Measurements from ENCODE around the gene PPP1R18. TPM values are rescaled to one million over a fixed set of nuclear protein-coding genes. Genes with fewer than 3 reads are reported as not detected.
"Not testable (repeated sequence)": the region's sequence is repeated elsewhere in the genome, so short reads cannot be mapped to it uniquely, and the experiment has no call there.

Gene PPP1R18, protein sequence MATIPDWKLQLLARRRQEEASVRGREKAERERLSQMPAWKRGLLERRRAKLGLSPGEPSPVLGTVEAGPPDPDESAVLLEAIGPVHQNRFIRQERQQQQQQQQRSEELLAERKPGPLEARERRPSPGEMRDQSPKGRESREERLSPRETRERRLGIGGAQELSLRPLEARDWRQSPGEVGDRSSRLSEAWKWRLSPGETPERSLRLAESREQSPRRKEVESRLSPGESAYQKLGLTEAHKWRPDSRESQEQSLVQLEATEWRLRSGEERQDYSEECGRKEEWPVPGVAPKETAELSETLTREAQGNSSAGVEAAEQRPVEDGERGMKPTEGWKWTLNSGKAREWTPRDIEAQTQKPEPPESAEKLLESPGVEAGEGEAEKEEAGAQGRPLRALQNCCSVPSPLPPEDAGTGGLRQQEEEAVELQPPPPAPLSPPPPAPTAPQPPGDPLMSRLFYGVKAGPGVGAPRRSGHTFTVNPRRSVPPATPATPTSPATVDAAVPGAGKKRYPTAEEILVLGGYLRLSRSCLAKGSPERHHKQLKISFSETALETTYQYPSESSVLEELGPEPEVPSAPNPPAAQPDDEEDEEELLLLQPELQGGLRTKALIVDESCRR
- 86.0 and 109 TPM in 2 replicates for total RNA-seq (2014; rRNA removed; shearing (Covaris generic))
- polyA plus RNA-seq (2015; cell fraction: cytosol; rRNA removed): 102 and 120 TPM in 2 replicates
- 223 and 244 TPM in 2 replicates for polyA plus RNA-seq (2015; cell fraction: nucleus; rRNA removed)

DNA sequence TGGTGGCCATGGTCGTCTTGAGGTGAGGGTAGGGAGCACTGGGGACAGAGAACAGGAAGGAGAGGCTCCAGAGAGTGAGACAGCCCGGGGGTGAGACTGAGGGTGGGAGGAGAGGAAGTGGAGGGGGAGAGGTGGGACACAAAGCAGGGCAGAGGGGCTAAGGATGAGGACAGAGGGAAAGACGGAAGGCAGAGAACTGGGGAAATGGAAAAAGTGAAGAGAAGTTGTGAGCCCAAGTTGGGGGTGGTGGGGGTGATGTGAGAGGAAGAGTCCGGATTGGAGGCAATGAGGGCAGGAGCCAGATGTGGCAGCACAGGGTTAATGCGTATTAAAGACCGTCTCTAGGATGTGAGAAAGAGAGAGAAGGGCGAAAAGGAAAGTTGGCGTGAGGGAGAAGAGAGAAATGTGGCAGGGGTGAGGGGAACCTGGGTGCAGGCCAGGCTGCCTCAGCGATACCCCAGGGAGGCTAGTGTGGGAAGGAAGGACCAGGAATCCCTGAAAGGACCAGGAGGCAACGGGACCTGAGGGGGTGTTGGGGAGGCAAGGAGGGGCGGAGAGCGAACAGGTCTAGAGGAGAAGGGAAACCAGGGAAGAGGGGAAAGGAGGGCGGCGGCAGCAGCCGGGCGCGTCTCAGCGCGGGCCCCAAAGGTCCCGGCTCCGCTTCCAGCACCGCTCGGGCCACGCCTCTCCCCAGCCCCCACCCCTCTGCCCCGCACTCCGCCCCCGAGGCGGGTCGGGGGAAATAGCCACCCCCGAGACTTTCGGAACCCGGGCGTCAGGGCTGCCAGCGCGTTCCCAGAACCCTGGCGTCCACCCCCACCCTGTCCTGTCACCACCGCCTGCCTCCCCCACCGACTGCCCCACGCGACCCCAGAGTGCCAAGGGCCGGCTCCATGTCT, at the start of gene PPP1R18:
Gene PPP1R18, minus strand, starts transcription at position 637 of the 899 bp plus-strand sequence. Its CDS starts 627 bp downstream, at position 10.
- DNase-seq (ENCODE audit: low read depth): peak; percentile 64

DNA sequence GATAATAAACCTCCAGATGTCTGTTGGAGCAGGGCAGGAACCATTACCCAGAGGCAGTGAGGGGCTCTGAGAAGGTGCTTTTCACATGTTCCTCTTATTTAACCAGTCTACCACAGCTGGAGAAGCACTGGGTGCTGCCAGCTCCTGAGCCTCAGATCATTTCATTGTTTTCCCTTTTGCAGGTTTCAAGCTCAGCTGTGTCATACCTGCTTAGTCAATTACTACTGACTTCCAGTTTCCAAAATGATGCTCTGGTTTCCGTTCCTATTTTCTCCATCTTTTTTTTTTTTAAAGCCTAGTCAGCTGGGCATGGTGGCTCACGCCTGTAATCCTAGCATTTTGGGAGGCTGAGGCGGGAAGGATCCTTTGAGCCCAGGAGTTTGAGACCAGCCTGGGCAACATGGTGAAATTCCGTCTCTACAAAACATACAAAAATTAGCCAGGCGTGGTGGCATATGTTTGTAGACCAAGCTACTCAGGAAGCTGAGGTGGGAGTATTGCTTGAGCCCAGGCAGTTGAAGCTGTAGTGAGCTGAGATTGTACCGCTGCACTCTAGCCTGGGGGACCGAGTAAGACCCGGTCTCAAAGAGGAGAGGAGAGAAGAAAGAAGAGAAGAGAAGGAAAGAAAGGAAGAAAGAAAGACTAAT, 49.3 kb upstream of the PPP1R18 start:
- DNase-seq (ENCODE audit: low read depth): no peak

DNA sequence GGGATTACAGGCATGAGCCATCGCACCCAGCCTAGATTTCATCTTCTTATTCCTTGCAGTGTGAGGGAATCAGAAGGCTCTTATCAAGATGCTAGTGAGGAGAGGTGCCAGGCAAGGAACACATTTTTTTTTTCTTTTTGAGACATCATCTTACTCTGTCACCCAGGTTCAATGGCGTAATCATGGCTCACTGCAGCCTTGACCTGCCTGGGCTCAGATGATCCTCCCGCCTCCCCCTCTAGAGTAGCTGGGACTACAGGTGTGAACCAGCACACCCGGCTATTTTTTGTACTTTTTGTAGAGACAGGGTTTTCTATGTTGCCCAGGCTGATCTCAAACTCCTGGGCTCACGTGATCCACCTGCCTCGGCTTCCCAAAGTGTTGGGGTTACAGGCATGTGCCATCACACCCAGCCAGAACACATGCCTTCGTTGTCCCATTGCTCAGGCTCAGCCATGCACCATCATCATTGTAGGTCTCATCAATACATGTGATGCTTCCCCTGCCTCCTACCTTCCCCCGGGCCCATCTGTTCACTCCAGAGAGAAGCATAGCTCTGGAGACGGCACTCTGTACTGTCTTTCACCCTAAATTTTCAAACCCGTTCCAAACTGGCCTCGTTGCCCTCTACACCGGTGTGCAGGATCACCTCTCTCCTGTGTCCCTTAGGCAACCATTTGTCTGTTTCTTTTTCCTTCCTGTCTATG, 45.9 kb upstream of the PPP1R18 start:
- DNase-seq (ENCODE audit: low read depth): no peak

DNA sequence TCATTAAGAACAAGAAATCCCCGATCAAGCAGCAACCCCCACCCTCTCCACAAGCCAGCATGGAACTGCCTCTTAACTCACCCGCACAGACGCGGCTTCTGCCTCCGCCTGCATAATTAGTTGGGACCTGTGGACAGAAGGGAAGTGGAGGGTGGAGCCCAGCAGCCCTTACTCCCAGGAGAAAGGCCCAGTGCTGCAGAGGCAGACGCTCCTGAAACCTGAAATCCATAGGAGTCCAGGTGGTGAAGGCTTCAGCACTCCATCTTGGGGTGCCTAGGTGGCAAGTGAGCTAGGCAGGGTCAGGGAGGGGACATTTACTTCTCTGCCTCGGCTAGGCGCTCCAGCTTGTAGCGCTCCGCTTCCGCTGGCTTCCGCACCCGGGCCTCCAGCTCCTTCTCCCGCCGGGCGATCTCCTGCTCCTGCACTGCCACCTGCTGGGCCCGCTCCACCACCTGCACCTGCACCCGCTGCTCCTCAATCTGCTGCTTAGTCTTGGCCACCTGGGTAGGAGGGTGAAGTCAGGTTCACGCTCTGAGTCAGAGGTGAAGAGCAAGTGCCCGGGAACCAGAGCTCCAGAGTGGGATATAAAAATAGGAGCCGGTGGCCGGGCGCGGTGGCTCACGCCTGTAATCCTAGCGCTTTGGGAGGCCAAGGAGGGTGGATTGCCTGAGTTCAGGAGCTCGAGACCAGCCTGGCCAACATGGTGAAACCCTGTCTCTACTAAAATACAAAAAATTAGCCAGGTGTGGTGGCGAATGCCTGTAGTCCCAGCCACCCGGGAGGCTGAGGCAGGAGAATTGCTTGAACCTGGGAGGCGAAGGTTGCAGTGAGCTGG, 44.4 kb upstream of the PPP1R18 start:
- peak; percentile 58 for DNase-seq (ENCODE audit: low read depth)

DNA sequence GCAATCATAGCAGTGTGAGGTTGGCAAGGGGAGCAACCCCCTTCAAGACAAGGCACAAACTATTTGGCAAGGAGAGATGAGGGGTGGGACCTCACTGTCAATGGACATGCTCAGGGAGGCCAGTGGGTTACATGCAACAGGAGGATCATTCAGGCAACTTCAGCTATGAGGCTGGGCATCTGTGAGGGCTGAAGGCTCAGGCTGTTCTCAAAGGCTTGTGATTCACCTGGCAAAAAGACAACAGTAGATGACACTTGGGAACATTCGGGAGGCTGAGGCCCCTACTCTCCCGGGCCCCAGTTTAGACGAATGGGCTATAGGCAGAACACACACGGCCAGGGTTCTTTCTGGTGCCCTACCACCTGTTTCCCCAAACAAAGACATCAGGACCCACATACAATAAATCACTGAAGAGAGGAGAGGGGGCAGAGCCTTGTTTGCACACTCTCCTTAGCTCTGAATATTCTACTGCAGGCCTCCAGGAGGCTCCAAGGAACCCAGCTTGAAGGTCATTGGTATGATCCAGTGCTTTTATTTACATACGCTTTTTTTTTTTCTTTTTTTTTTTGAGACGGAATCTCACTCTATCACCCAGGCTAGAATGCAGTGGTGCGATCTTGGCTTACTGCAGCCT, 41.6 kb upstream of the PPP1R18 start:
- no peak for DNase-seq (ENCODE audit: low read depth)

DNA sequence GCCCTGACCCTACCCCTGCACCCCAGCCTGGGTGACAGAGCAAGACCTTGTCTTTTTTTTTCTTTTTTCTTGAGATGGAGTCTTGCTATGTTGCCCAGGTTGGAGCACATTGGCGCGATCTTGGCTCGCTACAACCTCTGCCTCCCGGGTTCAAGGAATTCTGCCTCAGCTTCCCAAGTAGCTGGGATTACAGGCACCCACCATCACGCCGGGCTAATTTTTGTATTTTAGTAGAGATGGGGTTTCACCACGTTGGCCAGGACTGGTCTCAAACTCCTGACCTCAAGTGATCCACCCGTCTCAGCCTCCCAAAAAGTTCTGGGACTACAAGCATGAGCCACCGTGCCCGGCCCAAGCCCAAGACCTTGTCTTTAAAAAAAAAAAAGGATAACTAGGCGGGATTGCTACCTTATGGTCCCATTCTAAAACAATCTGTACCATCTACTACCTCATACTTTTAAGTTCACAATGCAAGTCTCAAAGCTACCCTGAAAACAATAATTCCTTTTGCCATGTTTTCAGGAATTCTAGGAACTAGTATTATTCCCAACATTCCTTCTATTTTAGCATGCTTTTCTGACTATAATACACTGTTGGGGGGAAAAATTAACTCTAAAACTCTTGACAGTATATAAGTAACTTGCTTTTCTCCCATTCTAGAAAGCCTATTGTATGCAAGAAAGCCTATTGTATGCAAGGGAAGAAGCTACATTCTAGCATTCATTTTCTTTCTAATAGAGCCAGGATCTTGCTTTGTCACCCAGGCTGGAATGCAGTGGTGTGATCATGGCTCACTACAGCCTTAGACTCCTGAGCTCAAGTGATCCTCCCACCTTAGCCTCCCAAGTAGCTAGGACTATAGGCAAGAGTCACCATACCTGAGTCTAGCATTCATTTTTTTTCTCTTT, 40.3 kb upstream of the PPP1R18 start:
- no peak for DNase-seq (ENCODE audit: low read depth)

DNA sequence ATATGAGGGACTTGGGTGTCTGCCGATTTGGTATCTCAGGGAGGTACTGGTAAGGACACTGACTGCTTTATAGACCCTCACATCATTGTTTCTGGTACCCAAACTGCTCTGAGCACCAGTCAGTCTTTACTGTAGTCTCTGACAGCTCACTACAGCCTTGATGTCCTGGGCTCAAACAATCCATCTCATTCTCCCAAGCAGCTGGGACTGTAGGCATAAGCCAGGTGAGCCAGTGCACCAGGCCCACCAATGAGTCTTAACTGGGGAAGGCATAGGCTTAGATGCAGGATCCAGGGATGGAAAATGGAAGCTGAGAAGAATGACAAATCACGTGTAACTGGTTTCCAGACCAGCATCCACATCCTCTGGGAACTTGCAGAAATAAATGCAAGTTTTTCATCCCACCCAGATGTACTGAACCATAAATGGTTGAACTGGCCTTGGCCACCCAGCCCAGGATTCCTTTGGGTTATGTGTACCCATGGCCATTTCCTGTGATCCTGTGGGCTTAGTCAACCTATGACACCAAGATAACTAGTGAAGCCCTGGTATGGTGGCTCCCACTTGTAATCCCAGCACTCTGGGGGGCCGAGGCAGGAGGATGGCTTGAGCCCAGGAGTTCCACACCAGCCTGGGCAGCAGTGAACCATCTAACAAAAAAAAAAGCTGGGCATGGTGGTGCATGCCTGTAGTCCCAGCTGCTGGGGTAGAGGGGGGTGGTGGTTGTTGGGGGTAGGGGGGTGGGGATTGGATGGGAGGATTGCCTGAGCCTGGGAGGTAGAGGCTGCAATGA, 39.5 kb upstream of the PPP1R18 start:
- peak; percentile 79 for DNase-seq (ENCODE audit: low read depth)

DNA sequence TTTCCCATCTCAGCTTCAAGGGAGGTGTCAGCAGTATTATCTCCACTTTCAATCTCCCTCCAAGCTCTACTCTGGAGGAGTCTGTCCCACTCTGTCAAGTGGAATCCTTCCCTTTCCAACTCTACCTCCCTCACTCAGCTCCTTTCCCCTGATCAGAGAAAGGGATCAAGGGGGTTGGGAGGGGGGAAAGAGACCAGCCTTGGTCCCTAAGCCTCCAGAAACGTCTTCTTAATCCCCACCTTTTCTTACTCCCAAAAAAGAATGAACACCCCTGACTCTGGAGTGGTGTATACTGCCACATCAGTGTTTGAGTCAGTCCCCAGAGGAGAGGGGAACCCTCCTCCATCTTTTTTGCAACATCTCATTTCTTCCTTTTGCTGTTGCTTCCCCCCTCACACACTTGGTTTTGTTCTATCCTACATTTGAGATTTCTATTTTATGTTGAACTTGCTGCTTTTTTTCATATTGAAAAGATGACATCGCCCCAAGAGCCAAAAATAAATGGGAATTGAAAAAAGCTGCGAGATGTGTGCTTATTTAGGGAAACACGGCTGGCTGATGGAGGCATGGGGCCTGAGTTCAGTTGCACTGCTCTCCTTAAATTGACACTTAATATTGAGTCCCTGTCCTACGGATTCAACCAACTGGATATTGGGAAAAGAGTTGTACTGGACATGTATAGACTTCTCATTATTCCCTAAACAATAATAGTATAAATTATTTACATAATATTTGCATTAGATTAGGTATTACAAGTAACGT, 38.6 kb upstream of the PPP1R18 start:
- DNase-seq (ENCODE audit: low read depth): no peak

DNA sequence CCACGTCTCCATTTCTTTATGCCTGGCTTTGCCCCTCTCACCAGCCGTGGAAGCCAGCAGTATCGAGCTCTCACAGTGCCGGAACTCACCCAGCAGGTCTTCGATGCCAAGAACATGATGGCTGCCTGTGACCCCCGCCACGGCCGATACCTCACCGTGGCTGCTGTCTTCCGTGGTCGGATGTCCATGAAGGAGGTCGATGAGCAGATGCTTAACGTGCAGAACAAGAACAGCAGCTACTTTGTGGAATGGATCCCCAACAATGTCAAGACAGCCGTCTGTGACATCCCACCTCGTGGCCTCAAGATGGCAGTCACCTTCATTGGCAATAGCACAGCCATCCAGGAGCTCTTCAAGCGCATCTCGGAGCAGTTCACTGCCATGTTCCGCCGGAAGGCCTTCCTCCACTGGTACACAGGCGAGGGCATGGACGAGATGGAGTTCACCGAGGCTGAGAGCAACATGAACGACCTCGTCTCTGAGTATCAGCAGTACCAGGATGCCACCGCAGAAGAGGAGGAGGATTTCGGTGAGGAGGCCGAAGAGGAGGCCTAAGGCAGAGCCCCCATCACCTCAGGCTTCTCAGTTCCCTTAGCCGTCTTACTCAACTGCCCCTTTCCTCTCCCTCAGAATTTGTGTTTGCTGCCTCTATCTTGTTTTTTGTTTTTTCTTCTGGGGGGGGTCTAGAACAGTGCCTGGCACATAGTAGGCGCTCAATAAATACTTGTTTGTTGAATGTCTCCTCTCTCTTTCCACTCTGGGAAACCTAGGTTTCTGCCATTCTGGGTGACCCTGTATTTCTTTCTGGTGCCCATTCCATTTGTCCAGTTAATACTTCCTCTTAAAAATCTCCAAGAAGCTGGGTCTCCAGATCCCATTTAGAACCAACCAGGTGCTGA, 37.6 kb upstream of the PPP1R18 start:
- not testable (repeated sequence) for DNase-seq (ENCODE audit: low read depth)

DNA sequence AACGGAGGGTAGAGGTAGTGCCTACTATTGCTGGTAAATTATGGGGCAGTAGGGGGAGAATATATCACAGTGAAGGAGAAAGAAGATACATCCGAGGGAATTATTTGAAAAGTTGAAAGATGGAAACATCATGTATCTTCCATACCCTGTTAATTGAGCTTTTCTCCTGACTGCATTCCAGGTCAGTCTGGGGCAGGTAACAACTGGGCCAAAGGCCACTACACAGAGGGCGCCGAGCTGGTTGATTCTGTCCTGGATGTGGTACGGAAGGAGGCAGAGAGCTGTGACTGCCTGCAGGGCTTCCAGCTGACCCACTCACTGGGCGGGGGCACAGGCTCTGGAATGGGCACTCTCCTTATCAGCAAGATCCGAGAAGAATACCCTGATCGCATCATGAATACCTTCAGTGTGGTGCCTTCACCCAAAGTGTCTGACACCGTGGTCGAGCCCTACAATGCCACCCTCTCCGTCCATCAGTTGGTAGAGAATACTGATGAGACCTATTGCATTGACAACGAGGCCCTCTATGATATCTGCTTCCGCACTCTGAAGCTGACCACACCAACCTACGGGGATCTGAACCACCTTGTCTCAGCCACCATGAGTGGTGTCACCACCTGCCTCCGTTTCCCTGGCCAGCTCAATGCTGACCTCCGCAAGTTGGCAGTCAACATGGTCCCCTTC, 36.9 kb upstream of the PPP1R18 start:
- not testable (repeated sequence) for DNase-seq (ENCODE audit: low read depth)

DNA sequence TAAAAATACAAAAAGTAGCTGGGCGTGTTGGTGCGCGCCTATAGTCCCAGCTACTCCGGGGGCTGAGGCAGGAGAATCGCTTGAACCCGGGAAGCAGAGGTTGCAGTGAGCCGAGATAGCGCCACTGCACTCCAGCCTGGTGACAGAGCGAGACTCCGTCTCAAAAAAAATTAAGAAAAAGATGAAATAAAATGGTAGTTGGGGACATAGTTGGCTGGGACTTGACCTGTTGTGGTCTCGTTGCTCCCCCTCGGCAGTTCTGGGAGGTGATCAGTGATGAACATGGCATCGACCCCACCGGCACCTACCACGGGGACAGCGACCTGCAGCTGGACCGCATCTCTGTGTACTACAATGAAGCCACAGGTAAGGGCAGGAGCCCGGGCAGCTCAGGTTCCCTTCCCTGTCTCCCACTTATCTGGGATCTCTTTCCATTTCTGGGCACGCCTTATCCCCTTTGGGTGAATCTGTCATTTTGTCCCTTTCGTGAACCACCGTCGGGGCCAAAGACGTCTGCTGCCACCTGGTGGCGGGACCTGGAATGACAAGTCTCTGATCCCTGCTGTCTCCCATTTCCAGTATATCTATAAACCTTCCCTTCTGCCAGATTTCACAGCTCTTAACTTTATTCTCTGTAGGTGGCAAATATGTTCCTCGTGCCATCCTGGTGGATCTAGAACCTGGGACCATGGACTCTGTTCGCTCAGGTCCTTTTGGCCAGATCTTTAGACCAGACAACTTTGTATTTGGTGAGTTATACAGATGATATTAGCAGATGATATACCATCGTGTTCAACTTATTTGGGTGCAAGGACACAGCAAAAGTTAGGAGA, 36.1 kb upstream of the PPP1R18 start:
- peak; percentile 79 for DNase-seq (ENCODE audit: low read depth)

DNA sequence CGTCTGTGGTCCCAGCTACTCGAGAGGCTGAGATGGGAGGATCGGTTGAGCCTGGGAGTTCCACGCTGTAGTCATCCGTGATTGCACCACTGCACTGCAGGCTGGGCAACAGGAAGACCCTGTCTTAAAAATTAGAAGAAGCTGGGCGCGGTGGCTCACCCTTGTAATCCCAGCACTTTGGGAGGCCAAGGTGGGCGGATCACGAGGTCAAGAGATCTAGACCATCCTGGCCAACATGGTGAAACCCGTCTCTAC, 35.5 kb upstream of the PPP1R18 start:
- not testable (repeated sequence) for DNase-seq (ENCODE audit: low read depth)

DNA sequence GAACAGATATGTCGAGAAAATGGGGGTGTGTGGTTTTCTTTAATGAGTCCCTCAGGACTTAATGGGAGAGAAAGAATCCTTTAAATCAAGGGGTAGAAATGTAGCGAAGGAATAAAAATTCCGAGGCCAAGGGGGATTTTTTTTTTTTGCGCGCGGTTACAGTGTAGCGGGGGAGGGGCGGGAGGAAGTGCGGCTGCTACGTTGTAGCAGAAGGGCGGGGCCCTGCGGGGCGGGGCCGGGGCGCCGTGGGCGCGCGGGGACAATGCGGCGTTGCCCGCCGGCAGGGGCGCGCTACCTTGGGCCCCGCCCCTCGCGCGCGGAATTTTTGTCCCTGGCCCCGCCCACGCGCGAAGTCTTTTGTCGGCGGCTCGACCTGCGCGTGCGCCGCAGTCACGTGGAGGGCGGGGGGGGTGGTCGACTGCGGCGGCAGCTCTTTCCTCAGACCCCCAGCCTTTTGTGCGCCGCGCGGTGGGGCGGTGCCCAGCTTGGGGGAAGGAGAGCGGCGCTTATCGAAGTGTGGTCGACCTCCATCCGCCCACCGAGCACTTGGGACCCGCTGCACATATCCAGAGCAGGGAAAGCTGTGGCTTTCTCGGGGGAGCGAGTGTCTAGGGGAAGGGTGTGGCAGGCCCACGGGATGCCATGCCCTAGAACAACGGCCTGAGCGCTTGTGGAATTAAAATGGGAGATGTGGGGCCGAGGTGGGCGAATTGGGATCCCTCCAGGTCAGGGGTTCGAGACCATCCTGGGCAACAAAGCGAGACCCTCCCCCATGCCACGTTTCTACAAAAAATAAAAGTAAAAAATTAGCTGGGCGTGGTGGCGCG, 35.0 kb upstream of the PPP1R18 start:
- peak; percentile 79 for DNase-seq (ENCODE audit: low read depth)
